ENCODE results near the gene TMEM161A. TPM values are rescaled to one million over a fixed set of nuclear protein-coding genes. Genes with fewer than 3 reads are reported as not detected.

Gene TMEM161A
- total RNA-seq, 1 donor from 2014 or later = 14.5 TPM

DNA sequence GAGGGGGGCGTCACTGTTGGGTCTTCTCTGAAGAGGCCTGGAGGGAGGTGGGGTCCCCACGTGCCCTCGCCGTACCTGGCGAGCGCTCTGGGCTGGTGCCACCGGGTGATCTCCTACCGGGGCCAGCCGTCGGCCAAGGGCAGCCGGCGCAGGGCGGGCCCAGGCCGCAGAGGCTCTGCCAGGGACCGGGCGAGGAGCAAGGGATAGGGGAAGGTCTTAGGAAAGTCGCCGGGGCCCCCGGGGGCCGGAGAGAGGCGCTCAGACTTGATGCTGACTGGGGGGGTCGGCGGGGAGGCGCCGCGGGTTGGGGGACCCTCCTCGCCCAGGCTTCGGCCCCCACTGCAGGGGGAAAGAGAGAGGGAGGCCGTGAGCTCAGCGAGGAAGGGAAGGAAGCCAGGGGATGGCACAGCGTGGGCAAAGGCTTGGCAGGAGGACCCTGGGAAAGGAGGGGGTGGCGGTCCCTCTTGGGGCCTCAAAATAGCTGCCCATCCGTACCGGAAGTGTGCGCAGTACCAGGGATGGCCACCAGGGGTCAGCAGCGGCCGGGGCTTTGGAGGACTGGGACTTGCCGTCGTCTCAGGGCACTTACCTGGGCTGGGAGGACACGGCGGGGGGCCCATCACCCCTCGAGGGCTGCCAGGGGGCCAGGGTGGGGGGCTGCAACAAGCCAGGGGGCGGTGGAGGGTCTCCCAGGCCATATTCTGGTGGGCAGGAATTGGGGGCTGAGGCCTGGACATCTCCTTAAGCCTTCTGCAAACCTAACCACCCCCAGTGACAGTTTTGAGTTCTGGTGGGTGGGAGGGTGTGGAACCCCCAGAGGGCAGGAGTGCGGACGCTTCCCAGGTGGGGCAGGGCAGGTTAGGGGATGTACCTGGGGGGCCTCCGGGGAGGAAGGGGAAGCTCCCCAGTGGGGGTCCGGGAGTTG lies 7.7 kb upstream of the TMEM161A start:
- peak; percentile 25 to 90 for DNase-seq (ENCODE audit: low spot score in 2 of 2)
- peak overlapping the region; percentile 28 to 53 for H3K4me3 ChIP-seq
- peaks cover 0 to 4% of the 10 kb centered on the region in 2 donors for H3K4me1 ChIP-seq
- TF ChIP-seq, protein P1, sequence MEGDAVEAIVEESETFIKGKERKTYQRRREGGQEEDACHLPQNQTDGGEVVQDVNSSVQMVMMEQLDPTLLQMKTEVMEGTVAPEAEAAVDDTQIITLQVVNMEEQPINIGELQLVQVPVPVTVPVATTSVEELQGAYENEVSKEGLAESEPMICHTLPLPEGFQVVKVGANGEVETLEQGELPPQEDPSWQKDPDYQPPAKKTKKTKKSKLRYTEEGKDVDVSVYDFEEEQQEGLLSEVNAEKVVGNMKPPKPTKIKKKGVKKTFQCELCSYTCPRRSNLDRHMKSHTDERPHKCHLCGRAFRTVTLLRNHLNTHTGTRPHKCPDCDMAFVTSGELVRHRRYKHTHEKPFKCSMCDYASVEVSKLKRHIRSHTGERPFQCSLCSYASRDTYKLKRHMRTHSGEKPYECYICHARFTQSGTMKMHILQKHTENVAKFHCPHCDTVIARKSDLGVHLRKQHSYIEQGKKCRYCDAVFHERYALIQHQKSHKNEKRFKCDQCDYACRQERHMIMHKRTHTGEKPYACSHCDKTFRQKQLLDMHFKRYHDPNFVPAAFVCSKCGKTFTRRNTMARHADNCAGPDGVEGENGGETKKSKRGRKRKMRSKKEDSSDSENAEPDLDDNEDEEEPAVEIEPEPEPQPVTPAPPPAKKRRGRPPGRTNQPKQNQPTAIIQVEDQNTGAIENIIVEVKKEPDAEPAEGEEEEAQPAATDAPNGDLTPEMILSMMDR (IDR thresholded peaks at IDR 0.05) = peak; percentile 92 to 100 (median 97)
- no peak overlapping the region for H3K27ac ChIP-seq
- peaks cover 0 to 14% of the 10 kb centered on the region in 2 donors for H3K36me3 ChIP-seq
- intact Hi-C loops (cut with DNase I) = loop anchor here (1.0 to 2.0 kb wide), 2 partner anchors 29 to 344 kb away; no protein-coding TSS in a partner anchor
- H3K27me3 ChIP-seq = no peaks in the 10 kb centered on the region
- no peaks in the 10 kb centered on the region for H3K9me3 ChIP-seq

DNA sequence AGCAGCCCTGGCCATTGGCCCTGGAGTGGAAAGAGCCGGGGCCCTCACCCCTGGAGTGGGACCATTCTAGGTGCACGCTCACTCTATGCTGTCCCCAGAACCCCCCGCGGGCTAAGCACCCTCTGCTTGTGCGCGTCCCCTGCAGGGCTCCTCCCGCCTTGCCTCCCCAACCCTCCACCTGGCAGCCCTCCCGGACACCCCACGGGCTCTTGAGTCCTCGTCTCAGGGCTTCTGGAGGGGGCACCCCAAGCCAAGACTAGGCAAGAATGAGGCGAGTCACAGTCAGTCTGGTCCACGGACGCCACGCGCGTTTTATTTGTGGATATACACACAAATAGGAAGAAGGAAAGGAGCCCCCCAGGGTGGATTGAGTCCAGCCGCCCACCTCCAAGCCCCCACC lies 7.0 kb upstream of the TMEM161A start:
- Histone ChIP-seq H3K4me1 (peaks cover 0 to 4% of the 10 kb centered on the region in 2 donors), H3K27ac (no peak overlapping the region), H3K4me3 (no peak overlapping the region), H3K36me3 (peaks cover 0 to 14% of the 10 kb centered on the region in 2 donors), H3K9me3 (no peaks in the 10 kb centered on the region), H3K27me3 (no peaks in the 10 kb centered on the region)
- DNase-seq (ENCODE audit: low spot score in 2 of 2) = no peak
- TF ChIP-seq, protein P1 (IDR thresholded peaks at IDR 0.05) = no peak
- intact Hi-C loops (cut with DNase I) = no loop called here

DNA sequence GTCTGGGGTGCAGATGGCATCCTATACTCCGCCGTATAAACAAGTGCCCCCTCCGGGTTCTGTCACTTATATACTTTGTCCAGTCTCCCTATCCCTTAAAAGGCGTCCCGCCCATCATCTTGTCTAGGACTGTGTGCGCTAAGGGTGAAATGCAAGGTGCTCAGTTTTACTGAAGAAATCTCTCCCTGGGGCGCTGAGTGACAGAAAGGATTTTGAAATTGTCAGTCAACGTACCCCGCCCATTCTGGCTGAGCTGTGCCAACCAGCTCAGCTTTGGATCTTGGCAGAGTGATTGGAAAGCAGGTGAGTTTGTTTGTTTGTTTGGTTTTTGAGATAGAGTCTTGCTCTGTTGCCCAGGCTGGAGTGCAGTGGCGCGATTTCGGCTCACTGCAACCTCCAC lies 4.1 kb upstream of the TMEM161A start:
- Histone ChIP-seq H3K27me3 (no peaks in the 10 kb centered on the region), H3K9me3 (no peaks in the 10 kb centered on the region), H3K27ac (no peak overlapping the region), H3K36me3 (peaks cover 0 to 4% of the 10 kb centered on the region in 2 donors), H3K4me1 (peaks cover 0 to 10% of the 10 kb centered on the region in 2 donors), H3K4me3 (no peak overlapping the region)
- no peak for DNase-seq (ENCODE audit: low spot score in 2 of 2)
- TF ChIP-seq, protein P1 (IDR thresholded peaks at IDR 0.05) = no peak
- intact Hi-C loops (cut with DNase I) = no loop called here

DNA sequence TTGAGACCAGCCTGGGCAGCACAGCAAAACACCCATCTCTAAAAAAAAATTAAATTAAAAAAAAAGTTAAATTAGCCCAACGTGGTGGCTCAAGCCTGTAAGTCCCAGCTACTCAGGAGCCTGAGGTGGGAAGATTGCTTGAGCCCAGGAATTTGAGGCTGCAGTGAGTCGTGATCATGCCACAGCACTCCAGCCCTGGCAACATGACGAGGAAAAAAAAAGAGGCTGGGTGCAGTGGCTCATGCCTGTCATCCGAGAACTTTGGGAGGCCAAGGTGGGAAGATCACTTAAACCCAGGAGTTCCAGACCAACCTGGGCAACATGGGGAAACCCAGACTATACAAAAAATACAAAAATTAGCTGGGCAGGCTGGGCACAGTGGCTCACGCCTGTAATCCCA lies 2.2 kb upstream of the TMEM161A start:
- DNase-seq (ENCODE audit: low spot score in 2 of 2) = no peak
- H3K9me3 ChIP-seq = no peaks in the 10 kb centered on the region
- H3K4me3 ChIP-seq = no peak overlapping the region
- H3K27me3 ChIP-seq = no peaks in the 10 kb centered on the region
- peaks cover 0 to 8% of the 10 kb centered on the region in 2 donors for H3K4me1 ChIP-seq
- TF ChIP-seq, protein P1 (IDR thresholded peaks at IDR 0.05) = no peak
- H3K36me3 ChIP-seq = no peaks in the 10 kb centered on the region
- intact Hi-C loops (cut with DNase I) = no loop called here
- no peak overlapping the region for H3K27ac ChIP-seq

DNA sequence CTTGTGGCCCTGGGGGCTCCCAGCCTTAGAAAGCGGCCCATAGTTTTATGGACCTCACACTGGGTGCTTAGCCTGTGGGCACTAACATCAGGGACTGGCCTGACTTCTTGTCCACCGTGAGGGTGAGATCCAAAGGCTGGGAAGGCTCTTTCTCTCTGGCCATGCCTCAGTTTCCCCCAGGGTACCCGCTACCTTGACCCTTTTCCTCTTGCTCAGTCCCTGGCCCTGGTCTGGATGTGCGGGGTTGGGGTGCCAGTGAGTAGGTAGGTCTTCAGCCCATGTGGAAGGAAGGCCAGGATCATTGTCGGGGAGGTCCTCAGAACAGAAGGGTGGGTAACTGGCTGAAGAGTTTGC lies 1.6 kb upstream of the TMEM161A start:
- intact Hi-C loops (cut with DNase I) = loop anchor here (2.0 to 10.0 kb wide), 3 partner anchors 53 to 225 kb away; partner anchors contain the start of genes BORCS8, COPE, DDX49 and RFXANK
- Histone ChIP-seq H3K4me3 (no peak overlapping the region), H3K36me3 (no peaks in the 10 kb centered on the region), H3K27me3 (no peaks in the 10 kb centered on the region), H3K9me3 (no peaks in the 10 kb centered on the region), H3K27ac (no peak overlapping the region), H3K4me1 (peaks cover 0 to 8% of the 10 kb centered on the region in 2 donors)
- TF ChIP-seq, protein P1 (IDR thresholded peaks at IDR 0.05) = no peak
- DNase-seq (ENCODE audit: low spot score in 2 of 2) = no peak

Measured in ascending aorta (tissue), 2 donors.